Suppressor macrophage (primary cell): ENCODE results near the gene TMEM235.

ENCODE experiments used
- DNase-seq, 4 experiments: peaks; one replicate each; pipeline ENCODE4 v3.0.0-alpha.2; 2020 to 2022
- total RNA-seq, 17 experiments: gene quantifications; one replicate each; lab custom pipeline; 2026; ENCODE audit warnings: mixed read lengths in 6 of 17, inconsistent platforms in 3 of 17; lab: John Stamatoyannopoulos, UW

The TMEM235 gene
- 0 to 1.9 (median 0.03) reads per million in 17 experiments for total RNA-seq

DNA sequence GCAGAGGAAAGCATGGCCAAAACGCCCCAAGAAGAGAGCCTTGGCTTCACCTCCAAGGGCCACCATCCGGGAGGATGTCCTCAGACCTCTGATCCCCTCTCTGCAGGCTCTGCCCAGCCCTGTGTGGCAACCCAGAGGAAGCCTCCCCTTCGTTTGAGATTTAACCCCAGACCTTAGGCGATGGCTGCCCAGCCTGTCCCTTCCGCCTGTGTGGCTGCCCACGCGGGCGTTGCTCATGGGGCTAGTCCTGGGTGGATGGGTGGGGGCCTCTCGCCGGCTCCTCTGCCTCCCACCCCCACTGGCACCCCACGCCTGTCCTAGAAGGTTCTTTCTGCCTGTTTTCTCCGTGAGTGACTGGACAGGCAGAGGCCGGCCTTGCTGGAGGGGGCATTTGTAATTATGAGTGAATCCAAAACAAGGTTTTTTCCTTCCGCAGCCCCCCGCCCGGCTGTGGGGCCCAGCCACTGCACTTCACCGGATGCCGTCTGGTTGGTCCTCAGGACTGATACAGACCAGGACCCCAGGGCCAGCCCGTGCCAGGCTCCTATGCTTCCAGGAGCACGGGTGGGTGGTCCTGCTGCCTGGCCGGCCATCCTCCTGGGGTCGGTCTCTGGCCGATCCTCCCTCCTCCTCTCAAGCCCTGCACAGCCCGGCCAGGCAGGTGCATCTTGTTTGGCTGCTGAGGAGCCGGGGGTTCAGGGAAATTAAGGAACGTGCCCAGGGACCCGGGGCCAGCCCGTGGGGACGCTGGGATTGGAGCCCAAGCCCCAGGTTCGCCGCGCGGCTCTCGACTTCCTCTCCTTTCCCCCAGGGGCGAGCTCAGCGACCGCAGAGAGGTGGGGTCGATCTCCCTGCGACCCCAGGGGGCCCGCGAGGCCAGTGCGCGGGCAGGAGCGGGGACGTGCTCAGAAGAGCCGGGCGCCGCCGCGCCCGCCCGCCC lies at the start of gene TMEM235:
TSS of gene TMEM235 (plus strand) at position 636 of the 940 bp plus-strand sequence. CDS start 393 bp downstream, outside the sequence.
- peak in 2 of 4 experiments; percentile 25 to 35 for DNase-seq

DNA sequence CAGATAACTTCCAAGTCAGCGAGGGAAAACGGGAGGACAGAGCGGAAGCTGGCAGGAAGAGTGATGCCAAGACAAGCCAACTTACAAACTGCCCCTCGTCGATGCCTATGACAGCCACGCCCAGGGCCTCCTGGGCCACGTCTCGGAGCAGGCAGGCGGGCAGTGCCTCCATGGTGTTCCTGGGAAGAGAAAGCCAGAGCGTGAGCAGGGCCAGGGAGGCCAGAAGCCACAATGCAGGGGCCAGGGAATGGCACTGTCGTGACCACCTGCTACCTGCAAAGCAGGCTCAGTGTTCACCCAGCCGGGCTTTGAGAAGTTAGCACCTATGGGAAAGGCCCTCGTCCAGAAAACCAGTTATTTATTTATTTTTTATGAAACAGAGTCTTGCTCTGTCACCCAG lies 48.9 kb upstream of the TMEM235 start:
- no peak for DNase-seq

- DNase-seq = no peak
Observed at GRCh38 chr17:78183916-78184315, 47.5 kb upstream of the TMEM235 start.

GRCh38 chr17:78184351-78184750 lies 47.1 kb upstream of the TMEM235 start:
- DNase-seq = no peak

DNA sequence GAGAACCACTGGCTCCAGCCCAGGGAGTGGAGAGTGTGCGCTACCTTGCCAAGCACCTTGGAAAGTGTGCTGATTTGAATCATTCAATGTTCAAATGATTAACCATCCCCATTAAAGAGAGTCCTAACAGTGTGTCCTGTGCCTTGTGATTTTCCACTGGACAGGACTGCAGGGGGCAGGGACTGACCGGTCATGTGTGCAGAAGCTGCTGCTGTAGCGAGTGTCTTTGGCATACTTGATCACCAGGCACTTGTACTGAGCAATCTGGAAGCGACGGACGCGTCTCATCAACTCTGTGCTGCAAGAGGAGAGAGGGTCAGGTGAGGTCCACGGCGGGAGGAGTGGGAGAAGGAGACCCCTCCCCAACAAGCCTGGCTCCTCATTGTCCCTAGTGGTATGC lies 46.6 kb upstream of the TMEM235 start:
- DNase-seq = no peak

- DNase-seq = peak; percentile 76 to 88 (median 86)
Observed at GRCh38 chr17:78185981-78186691, 45.3 kb upstream of the TMEM235 start.

GRCh38 chr17:78186692-78187595 lies 44.5 kb upstream of the TMEM235 start, which contains the start of the genes AFMID and TK1:
AFMID (plus strand) TSS chr17:78187362; CDS start chr17:78187371, 9 bp downstream.
TK1 (minus strand) TSS chr17:78187052; CDS start chr17:78186994, 58 bp downstream.
- peak; percentile 99 for DNase-seq

DNA sequence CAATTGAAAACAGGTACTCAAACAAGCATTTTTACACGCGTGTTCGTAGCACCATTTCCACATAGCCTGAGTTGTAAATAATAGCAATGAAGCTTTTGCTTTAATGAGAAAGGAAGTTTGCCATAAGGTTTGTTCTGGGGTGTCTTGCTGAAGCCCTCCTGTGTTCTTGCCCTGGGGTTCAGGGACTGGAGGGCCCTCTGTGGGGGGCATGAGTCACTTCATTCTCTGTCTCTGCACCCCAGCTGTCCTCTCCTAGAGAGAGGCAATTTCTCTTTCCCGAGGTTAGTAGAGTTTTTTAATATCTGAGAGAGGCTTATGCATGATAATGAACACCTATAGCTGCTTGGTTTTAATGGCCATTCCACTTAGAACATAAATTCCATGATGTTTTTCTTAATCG lies 34.7 kb upstream of the TMEM235 start:
- DNase-seq = no peak

GRCh38 chr17:78197147-78197832 lies 34.1 kb upstream of the TMEM235 start:
- DNase-seq = no peak

- no peak for DNase-seq
Observed at GRCh38 chr17:78200451-78200850, 31.0 kb upstream of the TMEM235 start.

DNA sequence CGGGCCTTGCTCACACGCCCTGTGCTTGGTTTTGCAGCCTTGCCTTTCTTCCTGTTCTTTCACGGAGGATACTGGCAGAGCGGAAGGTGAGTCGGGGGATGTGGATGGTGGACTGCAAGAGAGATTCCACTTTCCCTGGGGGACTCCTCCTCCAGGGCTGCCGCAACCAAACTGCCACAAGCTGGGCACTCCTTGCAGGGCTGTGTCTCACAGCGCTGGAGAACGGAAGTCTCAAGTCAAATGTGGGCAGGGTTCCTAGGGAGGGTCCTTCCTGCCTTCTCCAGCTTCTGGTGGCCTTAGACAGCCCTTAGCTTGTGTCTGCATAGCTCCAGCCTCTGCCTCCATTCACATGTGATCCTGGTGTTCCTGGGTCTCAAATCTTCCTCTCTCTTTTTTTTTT lies 28.8 kb upstream of the TMEM235 start:
- DNase-seq = no peak

- no peak for DNase-seq
Observed at GRCh38 chr17:78204387-78205123, 26.9 kb upstream of the TMEM235 start.

- DNase-seq = no peak
Observed at GRCh38 chr17:78205124-78205775, 26.2 kb upstream of the TMEM235 start.

DNA sequence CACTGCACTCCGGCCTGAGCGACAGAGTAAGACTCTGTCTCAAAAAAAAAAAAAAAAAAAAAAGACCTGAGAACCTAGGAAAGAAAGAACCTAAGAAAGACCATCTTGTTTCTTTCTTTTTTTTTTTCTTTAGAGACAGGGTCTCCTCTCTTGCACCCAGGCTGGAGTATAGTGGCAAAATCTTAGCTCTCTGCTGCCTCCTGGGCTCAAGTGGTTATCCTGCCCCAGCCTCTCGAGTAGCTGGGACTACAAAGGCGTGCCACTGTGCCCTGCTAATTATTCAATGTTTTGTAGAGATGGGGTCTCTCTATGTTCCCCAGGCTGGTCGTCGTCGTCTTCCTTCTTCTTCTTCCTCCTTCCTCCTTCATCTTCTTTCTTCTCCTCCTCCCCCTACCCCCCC lies 25.1 kb upstream of the TMEM235 start:
- peak in 2 of 4 experiments; percentile 22 to 34 for DNase-seq

GRCh38 chr17:78208486-78208885 lies 22.9 kb upstream of the TMEM235 start:
- DNase-seq = no peak

DNA sequence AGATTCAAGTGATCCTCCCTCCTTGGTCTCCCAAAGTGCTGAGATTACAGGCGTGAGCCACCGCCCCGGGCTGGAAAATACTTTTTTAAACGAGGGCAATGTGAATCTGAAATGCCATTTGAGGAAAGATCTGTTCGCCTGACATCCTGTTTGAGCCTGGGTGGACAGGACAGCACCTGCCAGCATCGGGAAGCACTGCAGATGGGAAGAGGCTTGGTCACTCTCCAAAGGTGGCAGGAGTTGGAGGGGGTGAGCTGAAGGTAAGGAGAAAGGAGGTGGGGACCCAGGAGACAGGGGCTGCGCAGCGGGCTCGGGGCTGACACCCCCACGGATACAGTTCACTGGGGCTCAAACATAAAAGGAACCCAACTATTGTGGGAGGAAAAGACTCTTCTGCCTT lies 21.3 kb upstream of the TMEM235 start:
- DNase-seq = no peak

DNA sequence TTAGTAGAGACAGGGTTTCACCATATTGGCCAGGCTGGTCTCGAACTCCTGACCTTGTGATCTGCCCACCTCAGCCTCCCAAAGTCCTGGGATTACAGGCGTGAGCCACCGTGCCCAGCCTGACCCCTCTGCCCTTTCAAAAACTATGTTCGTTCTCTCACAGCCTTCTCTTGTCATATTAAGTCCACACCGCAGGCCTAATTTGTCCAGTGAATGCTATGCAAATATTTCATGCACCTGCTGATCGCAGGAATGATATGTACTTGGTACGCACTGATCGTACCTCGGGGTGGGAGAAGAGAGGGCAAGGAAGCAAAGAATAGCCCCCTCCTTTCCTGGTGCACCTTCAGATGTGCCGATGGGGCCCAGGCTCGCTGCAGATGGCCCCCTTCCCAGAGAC lies 20.4 kb upstream of the TMEM235 start:
- no peak for DNase-seq

DNA sequence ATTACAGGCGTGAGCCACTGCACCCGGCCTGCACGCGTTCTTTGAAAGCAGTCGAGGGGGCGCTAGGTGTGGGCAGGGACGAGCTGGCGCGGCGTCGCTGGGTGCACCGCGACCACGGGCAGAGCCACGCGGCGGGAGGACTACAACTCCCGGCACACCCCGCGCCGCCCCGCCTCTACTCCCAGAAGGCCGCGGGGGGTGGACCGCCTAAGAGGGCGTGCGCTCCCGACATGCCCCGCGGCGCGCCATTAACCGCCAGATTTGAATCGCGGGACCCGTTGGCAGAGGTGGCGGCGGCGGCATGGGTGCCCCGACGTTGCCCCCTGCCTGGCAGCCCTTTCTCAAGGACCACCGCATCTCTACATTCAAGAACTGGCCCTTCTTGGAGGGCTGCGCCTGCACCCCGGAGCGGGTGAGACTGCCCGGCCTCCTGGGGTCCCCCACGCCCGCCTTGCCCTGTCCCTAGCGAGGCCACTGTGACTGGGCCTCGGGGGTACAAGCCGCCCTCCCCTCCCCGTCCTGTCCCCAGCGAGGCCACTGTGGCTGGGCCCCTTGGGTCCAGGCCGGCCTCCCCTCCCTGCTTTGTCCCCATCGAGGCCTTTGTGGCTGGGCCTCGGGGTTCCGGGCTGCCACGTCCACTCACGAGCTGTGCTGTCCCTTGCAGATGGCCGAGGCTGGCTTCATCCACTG lies 17.3 kb upstream of the TMEM235 start, which contains the start of gene BIRC5:
TSS of gene BIRC5 (plus strand) at position 238 of the 690 bp plus-strand sequence. CDS start at position 302, 64 bp downstream.
- DNase-seq = peak; percentile 93 to 97 (median 94)

- DNase-seq = no peak
Observed at GRCh38 chr17:78214706-78215061, 16.7 kb upstream of the TMEM235 start.
